ENCODE results near the gene LIPK.
"Not testable (repeated sequence)": the region's sequence is repeated elsewhere in the genome, so short reads cannot be mapped to it uniquely, and the experiment has no call there.

Gene LIPK

GRCh38 chr10:88725798-88726197 lies 19.7 kb downstream of the LIPK start:
- DNase-seq: no peak

DNA sequence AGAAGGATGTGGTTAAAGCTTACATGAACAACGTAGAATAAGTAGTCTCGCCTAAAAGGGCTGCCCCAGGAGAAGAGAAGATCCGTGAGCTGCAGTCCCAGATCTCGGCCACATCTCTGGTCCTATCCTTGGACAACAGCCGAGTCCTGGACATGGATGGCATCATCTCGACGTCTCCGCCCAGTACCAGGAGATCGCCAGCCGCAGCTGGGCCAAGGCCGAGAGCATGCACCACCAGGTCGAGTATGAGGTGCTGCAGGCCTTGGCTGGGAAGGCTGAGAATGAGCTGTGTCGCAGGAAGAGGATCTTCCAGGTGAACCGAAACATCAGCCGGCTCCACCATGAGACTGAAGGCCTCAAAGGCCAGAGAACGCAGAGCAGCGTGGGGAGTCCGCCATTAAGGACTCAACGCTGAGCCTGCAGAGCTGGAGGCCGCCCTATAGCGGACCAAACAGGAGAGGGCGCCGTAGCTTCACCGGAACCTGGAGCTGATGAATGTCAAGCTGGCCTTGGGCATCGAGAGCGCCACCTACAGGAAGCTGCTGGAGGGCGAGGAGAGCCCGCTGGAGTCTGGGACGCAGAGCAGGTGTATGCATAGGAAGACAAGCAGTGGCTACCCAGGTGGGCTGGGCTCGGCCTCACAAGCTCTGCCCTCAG lies 22.2 kb downstream of the LIPK start:
- peak; percentile 60 to 65 for DNase-seq

DNA sequence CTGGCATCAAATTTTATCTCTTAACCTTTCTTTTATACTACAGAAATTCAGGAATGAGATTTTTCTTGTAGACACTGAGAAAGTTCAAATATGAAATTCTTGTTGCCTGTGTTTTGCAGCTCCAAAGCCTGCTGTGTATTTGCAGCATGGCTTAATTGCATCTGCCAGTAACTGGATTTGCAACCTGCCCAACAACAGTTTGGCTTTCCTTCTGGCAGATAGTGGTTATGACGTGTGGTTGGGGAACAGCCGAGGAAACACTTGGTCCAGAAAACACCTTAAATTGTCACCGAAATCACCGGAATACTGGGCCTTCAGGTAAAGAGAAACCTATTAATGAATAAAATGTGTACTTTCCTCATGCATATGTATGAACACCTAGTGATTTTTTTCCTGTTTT lies 24.8 kb downstream of the LIPK start:
- no peak for DNase-seq

DNA sequence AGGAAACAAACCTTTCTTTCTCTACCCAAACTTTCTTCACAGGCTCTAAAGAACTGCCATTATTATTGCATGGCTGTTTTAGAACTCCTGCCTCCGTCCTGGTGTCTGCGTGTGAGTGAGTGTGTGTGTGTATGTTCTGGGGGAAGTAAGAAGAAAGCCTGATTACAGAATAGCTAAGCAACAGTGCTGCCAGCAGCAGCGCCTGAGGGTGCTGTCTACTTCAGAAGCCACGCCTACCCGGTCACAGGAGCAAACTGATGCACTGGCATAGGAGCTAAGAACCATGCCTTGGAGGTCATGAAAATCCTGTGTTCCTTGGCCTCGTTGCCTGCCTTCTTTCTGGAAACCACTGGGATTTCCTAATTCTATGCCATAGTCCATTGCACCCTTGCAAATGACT lies 25.2 kb downstream of the LIPK start:
- no peak for DNase-seq

- no peak for DNase-seq
Observed at GRCh38 chr10:88733215-88733614, 27.2 kb downstream of the LIPK start.

DNA sequence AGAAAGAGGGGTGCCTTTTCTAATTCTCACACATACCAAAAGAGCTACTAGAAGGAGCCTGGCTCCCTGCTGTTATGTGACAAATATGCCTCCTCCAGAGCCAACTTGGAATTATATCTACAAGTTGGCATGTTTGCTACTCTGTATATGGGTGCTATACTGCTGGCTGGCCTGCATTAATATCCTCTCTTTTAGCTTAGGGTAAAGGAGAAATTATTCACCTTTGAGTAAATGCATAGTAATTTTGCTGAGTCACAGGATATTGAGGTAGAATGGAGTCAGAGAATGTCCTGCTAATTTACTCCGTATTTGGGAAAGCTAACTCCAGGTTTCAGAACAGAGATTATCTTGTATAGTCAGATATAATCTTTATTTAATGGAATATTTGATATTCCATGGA lies 29.6 kb downstream of the LIPK start:
- DNase-seq: no peak

DNA sequence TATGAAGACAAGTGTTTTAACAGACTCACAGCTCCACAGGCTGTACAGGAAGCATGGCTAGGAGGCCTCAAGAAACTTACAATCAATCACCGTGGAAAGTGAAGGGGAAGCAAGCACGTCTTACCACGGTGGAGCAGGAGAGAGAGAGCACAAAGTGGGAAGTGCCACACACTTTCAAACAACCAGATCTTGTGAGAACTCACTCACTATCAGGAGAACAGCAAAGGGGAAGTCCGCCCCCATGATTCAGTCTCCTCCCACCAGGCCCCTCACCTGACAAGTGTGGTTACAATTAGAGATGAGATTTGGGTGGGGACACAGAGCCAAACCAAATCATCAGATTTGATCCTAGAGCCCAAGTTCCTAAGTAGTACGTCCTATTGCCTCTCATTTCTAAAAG lies 35.9 kb downstream of the LIPK start:
- not testable (repeated sequence) for DNase-seq

DNA sequence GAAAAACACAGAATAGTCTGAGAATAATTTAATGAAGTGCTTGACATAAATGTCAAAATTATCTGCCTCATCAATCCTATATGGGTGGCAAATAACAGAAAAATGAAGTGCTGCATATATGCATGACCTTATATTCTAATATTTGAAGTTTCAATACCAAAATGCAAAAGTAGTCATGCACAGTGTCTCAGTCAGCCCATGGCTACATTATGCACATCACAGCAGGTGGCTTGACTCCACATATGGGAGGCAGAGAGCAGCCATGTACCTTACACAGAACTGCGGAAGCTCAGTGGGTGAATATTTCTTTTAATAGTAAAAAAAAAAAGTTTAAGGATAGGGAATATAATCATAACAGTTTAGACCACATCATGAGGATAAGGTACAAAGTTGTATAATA lies 36.4 kb downstream of the LIPK start:
- no peak for DNase-seq

DNA sequence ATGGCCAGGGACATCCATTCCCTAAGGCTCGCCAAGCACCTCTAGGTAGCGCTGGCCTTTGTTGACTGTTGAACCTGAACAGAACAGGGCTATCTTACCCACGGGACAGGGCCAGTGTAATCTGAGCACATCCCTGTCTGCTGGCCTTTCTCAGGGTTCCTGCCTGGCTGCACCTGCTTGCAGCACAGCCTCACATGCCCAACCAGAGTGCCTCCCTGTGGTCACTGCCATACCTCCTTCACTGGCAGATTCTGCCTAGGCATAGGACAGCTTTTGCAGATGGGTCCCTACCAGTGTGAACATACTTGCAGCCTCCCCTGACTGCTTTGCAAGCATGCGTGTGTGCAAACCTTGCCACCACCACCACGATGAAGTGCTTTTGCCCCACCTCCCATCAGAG lies 38.0 kb downstream of the LIPK start:
- DNase-seq: no peak

GRCh38 chr10:88745633-88746032 lies 39.6 kb downstream of the LIPK start:
- no peak for DNase-seq

DNA sequence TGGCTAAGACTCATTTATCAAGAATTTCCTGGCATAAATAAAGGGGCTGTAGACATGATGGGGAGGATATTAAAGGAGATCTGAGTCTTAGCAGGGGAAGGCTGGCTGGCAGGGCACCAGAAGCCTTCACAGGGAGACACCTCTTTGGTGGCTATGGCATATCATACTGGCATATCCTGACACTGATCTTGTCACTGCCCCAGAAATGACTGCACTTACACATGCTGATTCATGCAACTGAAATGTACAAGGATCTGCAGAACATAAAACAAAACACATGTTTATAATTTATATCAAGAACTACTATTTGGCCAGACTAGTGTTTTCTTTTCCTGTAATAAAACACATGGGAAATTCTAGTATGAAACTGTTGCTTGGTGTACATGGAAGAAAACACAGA lies 48.2 kb downstream of the LIPK start:
- DNase-seq: no peak

- peak; percentile 8 to 9 for DNase-seq
Observed at GRCh38 chr10:88755753-88756152, 49.7 kb downstream of the LIPK start.

GRCh38 chr10:88756660-88757059 lies 50.6 kb downstream of the LIPK start:
- DNase-seq: no peak

GRCh38 chr10:88759366-88760101 lies 53.5 kb downstream of the LIPK start, which contains the start of gene LIPN:
Gene LIPN (plus strand): TSS chr10:88760020. CDS start chr10:88761406, 1,386 bp downstream.
- DNase-seq: no peak

DNA sequence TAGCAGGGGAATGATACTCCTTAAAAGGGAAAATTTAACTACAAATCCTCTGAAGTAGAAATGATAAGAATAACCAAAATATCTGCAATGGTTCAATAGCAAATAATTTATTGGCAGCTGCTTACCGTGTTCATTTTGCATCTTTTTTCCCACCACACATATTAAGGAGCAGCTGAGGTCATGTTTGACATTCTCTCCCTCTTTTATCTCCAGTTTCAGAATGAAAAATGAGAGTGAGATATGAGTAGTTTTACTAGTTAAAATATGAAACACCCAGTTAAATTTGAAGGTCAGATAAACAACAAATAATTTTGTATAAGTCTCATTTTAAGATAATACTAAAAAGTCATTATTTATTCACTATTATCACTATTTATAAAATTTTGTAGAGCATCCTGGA lies 56.9 kb downstream of the LIPK start:
- no peak for DNase-seq

GRCh38 chr10:88763441-88763840 lies 57.4 kb downstream of the LIPK start:
- DNase-seq: no peak

- DNase-seq: no peak
Observed at GRCh38 chr10:88764110-88764509, 58.1 kb downstream of the LIPK start.

- no peak for DNase-seq
Observed at GRCh38 chr10:88765816-88766215, 59.8 kb downstream of the LIPK start.

DNA sequence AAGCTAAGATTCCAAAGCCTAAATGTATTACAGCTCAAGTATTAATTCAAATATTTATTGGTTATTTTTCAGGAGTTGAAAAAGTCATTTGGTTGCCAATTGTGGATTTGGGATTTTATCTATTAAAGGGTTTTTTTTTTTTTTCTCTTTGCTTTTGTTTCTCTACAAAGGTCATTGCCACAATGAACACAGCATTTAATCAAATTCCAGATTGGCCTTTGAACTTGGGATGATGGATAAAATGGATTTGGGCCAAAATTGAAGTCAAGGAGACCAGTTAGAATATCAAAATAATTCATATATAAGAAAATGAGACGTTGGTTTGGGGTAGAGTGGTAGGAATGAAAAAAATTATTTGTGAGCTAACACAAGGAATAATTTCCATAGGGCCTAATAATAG lies 63.3 kb downstream of the LIPK start:
- DNase-seq: no peak

DNA sequence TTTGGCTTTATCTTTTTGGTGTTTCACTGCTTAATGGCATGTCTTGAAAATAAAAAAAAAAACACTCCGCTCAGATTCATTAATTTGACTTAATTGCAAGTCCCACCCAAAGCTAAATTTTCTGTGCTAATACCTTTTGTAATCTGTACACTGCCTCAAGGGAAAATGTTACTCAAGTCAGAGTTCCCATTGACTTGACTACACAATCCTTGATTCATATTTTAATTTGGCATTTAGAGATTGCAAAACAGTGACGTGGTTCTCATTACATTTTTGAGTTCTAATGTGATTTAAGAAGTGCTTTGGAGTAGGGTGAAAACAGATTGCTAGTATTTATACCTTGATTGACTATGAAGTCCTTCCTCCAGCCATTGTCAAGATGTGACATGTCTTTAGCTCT lies 75.2 kb downstream of the LIPK start:
- DNase-seq: no peak

DNA sequence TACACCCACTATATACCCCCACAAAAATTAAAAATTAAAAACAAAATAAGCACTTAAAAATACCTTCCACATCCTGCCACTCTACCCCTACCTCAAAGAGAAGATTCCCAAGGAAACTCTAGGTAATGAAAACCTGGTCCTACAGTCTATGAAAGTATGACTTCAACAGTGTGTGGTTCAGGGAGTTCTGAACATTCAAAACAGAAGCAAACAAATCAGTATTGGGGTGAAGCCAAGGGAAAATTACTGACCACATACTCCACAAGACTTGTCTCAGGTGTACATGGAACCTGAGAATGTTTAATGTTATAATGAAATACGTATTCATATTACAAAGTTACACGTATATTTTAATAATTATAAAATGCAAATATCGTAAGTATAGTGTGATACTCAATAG lies 76.2 kb downstream of the LIPK start:
- DNase-seq: no peak

GRCh38 chr10:88783724-88784123 lies 77.7 kb downstream of the LIPK start:
- DNase-seq: no peak

GRCh38 chr10:88786032-88786770 lies 80.2 kb downstream of the LIPK start:
- DNase-seq: no peak

DNA sequence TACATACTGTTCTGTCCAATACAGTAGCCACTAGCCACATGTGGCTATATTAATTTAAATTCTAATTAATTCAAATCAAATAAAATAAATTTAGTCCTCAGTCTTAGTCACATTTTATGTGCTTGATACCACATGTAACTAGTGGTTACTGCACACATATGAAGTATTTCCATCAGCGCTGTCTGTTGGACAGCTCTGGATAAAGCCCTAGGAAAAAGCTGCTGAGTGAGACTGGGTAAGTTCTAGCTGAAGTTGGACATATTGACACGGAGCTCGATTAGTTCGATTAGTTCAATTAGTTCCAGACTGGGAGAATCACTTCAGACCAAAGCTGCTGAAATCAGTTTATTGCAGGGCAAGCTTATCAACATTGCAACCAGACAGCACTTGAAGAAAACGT lies 81.4 kb downstream of the LIPK start:
- no peak for DNase-seq

Data from stimulated activated CD4-positive, alpha-beta T cell treated with anti-CD3 and anti-CD28 coated beads, Interleukin-2, amount 100 ng/mL, for 48 hours (primary cell).